HCEC 1CT (cell line): ENCODE results near the gene STARD13.
"Not testable (repeated sequence)": the region's sequence is repeated elsewhere in the genome, so short reads cannot be mapped to it uniquely, and the experiment has no call there.

Source experiments
- DNase-seq: peaks from one replicate; pipeline ENCODE4 v3.0.0-alpha.2; 2017

The STARD13 gene

GRCh38 chr13:33195693-33196464, 89.7 kb downstream of the STARD13 start:
- no peak for DNase-seq

- DNase-seq: peak; percentile 91
Observed at GRCh38 chr13:33194820-33195692, 90.5 kb downstream of the STARD13 start.

- DNase-seq: no peak
Observed at GRCh38 chr13:33193428-33193974, 92.1 kb downstream of the STARD13 start.

GRCh38 chr13:33191425-33192210, 93.9 kb downstream of the STARD13 start:
- peak; percentile 32 for DNase-seq

- no peak for DNase-seq
Observed at GRCh38 chr13:33189470-33189869, 96.1 kb downstream of the STARD13 start.

GRCh38 chr13:33188093-33188882, 97.3 kb downstream of the STARD13 start:
- DNase-seq: peak; percentile 45

GRCh38 chr13:33186861-33187291, 98.7 kb downstream of the STARD13 start:
- DNase-seq: peak; percentile 66

GRCh38 chr13:33185853-33186252, 99.7 kb downstream of the STARD13 start:
- no peak for DNase-seq

- no peak for DNase-seq
Observed at GRCh38 chr13:33184530-33184929, 101.0 kb downstream of the STARD13 start.

GRCh38 chr13:33184112-33184490, 101.5 kb downstream of the STARD13 start:
- no peak for DNase-seq

GRCh38 chr13:33183431-33184111, 102.0 kb downstream of the STARD13 start:
- DNase-seq: peak; percentile 61

GRCh38 chr13:33182729-33183128, 102.8 kb downstream of the STARD13 start:
- DNase-seq: no peak

GRCh38 chr13:33181264-33181663, 104.3 kb downstream of the STARD13 start:
- DNase-seq: no peak

- no peak for DNase-seq
Observed at GRCh38 chr13:33180122-33180804, 105.3 kb downstream of the STARD13 start.

- DNase-seq: no peak
Observed at GRCh38 chr13:33179463-33179862, 106.1 kb downstream of the STARD13 start.

GRCh38 chr13:33178209-33178840, 107.2 kb downstream of the STARD13 start:
- DNase-seq: no peak

GRCh38 chr13:33177340-33178208, 108.0 kb downstream of the STARD13 start:
- DNase-seq: not testable (repeated sequence)

- DNase-seq: peak; percentile 54
Observed at GRCh38 chr13:33176526-33176925, 109.0 kb downstream of the STARD13 start.

GRCh38 chr13:33175991-33176390, 109.6 kb downstream of the STARD13 start:
- no peak for DNase-seq
